A673 (cell line): ENCODE data around the gene TEKT2.

Experiments
- EZH2 ChIP-seq: fragments of 200-600 bp; sonication (generic); IDR thresholded peaks from 2 replicates; pipeline ENCODE4 v1.6.1; 2017; ENCODE audit warnings: borderline replicate concordance, low read depth, mild to moderate bottlenecking, mixed read lengths, antibody characterized with exemption, low read length; ENCODE audit not compliant: poor library complexity, severe bottlenecking
- TF ChIP-seq, protein P1 (sequence below): fragments of 300-800, 200-600 bp; sonication (generic); conservative IDR thresholded peaks from 2 replicates; pipeline ENCODE4 v1.5.1; 2017; ENCODE audit warnings: low read depth, mild to moderate bottlenecking, antibody characterized with exemption, low read length, moderate library complexity, mixed read lengths

DNA sequence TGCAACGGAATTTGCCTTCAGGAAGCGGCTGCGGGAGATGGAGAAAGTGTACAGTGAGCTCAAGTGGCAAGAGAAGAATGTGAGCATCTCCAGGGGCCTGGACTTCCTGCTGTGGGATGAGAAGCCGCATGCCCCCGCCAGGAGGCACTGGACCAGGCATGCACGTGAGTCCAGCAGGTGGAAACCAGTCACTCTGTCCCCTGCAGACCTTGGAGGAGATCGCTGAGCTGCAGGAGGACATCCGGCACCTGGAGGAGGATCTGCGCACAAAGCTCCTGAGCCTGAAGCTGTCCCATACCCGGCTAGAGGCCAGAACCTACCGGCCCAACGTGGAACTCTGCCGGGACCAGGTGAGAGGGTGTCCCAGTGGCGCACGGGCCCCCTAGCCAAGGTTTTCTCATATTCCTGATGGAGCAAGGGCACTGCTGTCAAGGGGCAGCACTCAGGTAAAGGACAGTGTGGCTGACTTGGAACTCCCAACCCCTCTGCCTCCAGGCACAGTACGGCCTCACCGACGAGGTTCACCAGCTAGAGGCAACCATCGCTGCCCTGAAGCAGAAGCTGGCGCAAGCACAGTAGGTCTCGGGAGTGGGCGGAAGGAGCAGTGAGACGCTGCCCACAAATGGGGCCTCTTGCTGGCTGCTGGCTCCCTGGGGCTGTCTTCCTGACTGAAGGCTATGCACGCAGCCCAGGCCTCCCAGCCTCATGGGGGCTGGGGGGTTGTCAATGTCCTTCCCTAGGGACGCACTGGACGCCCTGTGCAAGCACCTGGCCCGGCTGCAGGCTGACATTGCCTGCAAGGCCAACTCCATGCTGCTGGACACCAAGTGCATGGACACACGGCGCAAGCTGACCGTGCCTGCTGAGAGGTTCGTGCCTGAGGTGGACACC is 3.6 kb downstream of the TEKT2 start:
- TF ChIP-seq, protein P1, sequence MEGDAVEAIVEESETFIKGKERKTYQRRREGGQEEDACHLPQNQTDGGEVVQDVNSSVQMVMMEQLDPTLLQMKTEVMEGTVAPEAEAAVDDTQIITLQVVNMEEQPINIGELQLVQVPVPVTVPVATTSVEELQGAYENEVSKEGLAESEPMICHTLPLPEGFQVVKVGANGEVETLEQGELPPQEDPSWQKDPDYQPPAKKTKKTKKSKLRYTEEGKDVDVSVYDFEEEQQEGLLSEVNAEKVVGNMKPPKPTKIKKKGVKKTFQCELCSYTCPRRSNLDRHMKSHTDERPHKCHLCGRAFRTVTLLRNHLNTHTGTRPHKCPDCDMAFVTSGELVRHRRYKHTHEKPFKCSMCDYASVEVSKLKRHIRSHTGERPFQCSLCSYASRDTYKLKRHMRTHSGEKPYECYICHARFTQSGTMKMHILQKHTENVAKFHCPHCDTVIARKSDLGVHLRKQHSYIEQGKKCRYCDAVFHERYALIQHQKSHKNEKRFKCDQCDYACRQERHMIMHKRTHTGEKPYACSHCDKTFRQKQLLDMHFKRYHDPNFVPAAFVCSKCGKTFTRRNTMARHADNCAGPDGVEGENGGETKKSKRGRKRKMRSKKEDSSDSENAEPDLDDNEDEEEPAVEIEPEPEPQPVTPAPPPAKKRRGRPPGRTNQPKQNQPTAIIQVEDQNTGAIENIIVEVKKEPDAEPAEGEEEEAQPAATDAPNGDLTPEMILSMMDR, result no peak
- TF ChIP-seq EZH2, result no peak
